Measurements from ENCODE around the gene MAG. TPM values are rescaled to one million over a fixed set of nuclear protein-coding genes. Genes with fewer than 3 reads are reported as not detected.

Gene MAG
- total and polyA plus RNA-seq, 9 of the 15 experiments (the other 6 are each of a cell fraction or from before 2014, with no cell fraction given): 0.11 to 10.0 (median 1.6) TPM

- TF ChIP-seq, protein P1, sequence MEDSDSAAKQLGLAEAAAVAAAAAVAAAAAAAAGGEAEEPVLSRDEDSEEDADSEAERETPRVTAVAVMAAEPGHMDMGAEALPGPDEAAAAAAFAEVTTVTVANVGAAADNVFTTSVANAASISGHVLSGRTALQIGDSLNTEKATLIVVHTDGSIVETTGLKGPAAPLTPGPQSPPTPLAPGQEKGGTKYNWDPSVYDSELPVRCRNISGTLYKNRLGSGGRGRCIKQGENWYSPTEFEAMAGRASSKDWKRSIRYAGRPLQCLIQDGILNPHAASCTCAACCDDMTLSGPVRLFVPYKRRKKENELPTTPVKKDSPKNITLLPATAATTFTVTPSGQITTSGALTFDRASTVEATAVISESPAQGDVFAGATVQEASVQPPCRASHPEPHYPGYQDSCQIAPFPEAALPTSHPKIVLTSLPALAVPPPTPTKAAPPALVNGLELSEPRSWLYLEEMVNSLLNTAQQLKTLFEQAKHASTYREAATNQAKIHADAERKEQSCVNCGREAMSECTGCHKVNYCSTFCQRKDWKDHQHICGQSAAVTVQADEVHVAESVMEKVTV (CRISPR knock-in tag; IDR thresholded peaks at IDR 0.05): no peak
- peak; percentile 65; the same call in 1 of the 2 replicates for TF ChIP-seq ZNF766 (CRISPR knock-in tag; conservative IDR thresholded peaks at IDR 0.05)
- no peak for TF ChIP-seq C11orf30 (IDR thresholded peaks at IDR 0.05; ENCODE audit: low read depth)
- TF ChIP-seq, protein P2, sequence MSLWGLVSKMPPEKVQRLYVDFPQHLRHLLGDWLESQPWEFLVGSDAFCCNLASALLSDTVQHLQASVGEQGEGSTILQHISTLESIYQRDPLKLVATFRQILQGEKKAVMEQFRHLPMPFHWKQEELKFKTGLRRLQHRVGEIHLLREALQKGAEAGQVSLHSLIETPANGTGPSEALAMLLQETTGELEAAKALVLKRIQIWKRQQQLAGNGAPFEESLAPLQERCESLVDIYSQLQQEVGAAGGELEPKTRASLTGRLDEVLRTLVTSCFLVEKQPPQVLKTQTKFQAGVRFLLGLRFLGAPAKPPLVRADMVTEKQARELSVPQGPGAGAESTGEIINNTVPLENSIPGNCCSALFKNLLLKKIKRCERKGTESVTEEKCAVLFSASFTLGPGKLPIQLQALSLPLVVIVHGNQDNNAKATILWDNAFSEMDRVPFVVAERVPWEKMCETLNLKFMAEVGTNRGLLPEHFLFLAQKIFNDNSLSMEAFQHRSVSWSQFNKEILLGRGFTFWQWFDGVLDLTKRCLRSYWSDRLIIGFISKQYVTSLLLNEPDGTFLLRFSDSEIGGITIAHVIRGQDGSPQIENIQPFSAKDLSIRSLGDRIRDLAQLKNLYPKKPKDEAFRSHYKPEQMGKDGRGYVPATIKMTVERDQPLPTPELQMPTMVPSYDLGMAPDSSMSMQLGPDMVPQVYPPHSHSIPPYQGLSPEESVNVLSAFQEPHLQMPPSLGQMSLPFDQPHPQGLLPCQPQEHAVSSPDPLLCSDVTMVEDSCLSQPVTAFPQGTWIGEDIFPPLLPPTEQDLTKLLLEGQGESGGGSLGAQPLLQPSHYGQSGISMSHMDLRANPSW (CRISPR knock-in tag; IDR thresholded peaks at IDR 0.05): no peak
- TF ChIP-seq CEBPG (CRISPR knock-in tag; IDR thresholded peaks at IDR 0.05): no peak
- TF ChIP-seq CEBPG (tag; conservative IDR thresholded peaks at IDR 0.05 in 1 of 2, IDR thresholded peaks at IDR 0.05 in 1 of 2): peak in 1 of 2 experiments; percentile 34; a peak in 1 of 4 replicates
- TF ChIP-seq PTTG1 (tag; IDR thresholded peaks at IDR 0.05; ENCODE audit: low read depth): peak; percentile 66; the same call in 1 of the 2 replicates
- TF ChIP-seq SMARCE1 (IDR thresholded peaks at IDR 0.05): no peak
- TF ChIP-seq BRF1 (IDR thresholded peaks at IDR 0.05; ENCODE audit: borderline replicate concordance, extremely low read depth, insufficient read length): no peak
- peak; percentile 73 for TF ChIP-seq PTRF (tag; IDR thresholded peaks at IDR 0.05)
- no peak for TF ChIP-seq SIN3B (IDR thresholded peaks at IDR 0.05; ENCODE audit: low read depth)
- TF ChIP-seq NR4A1 (CRISPR knock-in tag; IDR thresholded peaks at IDR 0.05): no peak
- 0 out of 2 replicates have a peak, but pooled peaks have one; percentile 50 for TF ChIP-seq NR4A1 (tag; IDR thresholded peaks at IDR 0.05)
- peak; percentile 71 for TF ChIP-seq HINFP (tag; conservative IDR thresholded peaks at IDR 0.05; ENCODE audit: low read depth)
- TF ChIP-seq, protein P3, sequence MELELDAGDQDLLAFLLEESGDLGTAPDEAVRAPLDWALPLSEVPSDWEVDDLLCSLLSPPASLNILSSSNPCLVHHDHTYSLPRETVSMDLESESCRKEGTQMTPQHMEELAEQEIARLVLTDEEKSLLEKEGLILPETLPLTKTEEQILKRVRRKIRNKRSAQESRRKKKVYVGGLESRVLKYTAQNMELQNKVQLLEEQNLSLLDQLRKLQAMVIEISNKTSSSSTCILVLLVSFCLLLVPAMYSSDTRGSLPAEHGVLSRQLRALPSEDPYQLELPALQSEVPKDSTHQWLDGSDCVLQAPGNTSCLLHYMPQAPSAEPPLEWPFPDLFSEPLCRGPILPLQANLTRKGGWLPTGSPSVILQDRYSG (tag; conservative IDR thresholded peaks at IDR 0.05; ENCODE audit: low read depth): peak; percentile 77; the same call in 1 of the 2 replicates
- TF ChIP-seq XRCC4 (IDR thresholded peaks at IDR 0.05; ENCODE audit: extremely low read depth, insufficient read depth, insufficient read length): no peak
- TF ChIP-seq NR2C1 (IDR thresholded peaks at IDR 0.05): no peak
- 0 out of 2 replicates have a peak, but pooled peaks have one; percentile 21 for TF ChIP-seq NR2C1 (tag; IDR thresholded peaks at IDR 0.05)
- TF ChIP-seq HIVEP1 (CRISPR knock-in tag; IDR thresholded peaks at IDR 0.05): no peak
- TF ChIP-seq ZFX (CRISPR knock-in tag; IDR thresholded peaks at IDR 0.05): no peak
Observed at GRCh38 chr19:35347171-35347929, 55.4 kb downstream of the MAG start, which contains the start of gene FFAR1 (continued).

Data from K562 (cell line).